PFSK-1 (cell line): Measurements from ENCODE around the gene CLDN8.

ENCODE experiments used
- FOXP2 ChIP-seq: optimal IDR thresholded peaks from 2 replicates; pipeline ENCODE3; 2011; ENCODE audit warnings: borderline replicate concordance, control low read depth, inconsistent platforms; ENCODE audit not compliant: insufficient read depth; ENCODE audit errors: extremely low read length, extremely low read depth
- POLR2AphosphoS5 ChIP-seq: IDR thresholded peaks from 2 replicates; pipeline ENCODE4 v1.6.1; 2012; ENCODE audit warnings: low read depth, mild to moderate bottlenecking, control low read depth, low read length, moderate library complexity
- REST ChIP-seq, 2 experiments: IDR thresholded peaks; 2 replicates each; pipeline versions ENCODE4 v1.6.1 to v1.8.0; 2011 to 2012; ENCODE audit warnings: low read depth in 2 of 2, low read length in 2 of 2, control low read depth in 1 of 2, inconsistent platforms in 1 of 2, mild to moderate bottlenecking in 1 of 2, moderate library complexity in 1 of 2; ENCODE audit not compliant: insufficient read depth in 1 of 2
- SIN3A ChIP-seq: IDR thresholded peaks from 2 replicates; pipeline ENCODE4 v1.6.1; 2012; ENCODE audit warnings: mild to moderate bottlenecking, low read length, moderate library complexity, borderline replicate concordance; ENCODE audit not compliant: insufficient read depth
- TAF1 ChIP-seq: IDR thresholded peaks from 2 replicates; pipeline ENCODE4 v1.6.1; 2012; ENCODE audit warnings: low read length, control low read depth, borderline replicate concordance; ENCODE audit not compliant: insufficient read depth

DNA sequence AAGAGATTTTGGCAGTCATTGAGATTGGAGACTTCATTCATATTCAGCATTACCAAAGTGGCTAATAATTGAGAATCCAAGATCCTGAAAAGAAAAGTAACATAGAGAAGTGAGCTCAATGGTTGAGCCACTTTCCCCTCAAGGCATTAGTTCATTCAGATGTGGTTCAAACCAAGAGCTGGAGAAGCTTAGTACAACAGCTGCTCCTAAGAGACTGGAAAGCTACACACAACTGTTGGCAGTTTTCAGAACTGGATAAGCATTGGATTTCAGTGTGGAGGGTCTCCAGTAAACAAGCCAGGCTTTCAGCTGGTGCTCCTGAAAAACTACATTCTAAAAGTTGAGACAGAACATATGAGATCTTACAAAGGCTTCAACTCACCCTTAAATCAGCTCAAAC lies 29.2 kb upstream of the CLDN8 start:
- no peak for TF ChIP-seq POLR2AphosphoS5
- no peak for TF ChIP-seq REST (IDR thresholded peaks at IDR 0.05; ENCODE audit: insufficient read depth in 1 of 2, low read depth in 2 of 2, low read length in 2 of 2)
- TF ChIP-seq TAF1: no peak
- no peak for TF ChIP-seq SIN3A
- TF ChIP-seq FOXP2: no peak
